Uterus (tissue), 2 donors: Measurements from ENCODE around the gene CCDC57.

Experiments used
- POLR2A ChIP-seq, 2 donors: fragments of 450-650 bp; IDR thresholded peaks; one replicate each; pipeline ENCODE4 v1.6.1; 2016; ENCODE audit warnings: antibody characterized with exemption in 2 of 2, mild to moderate bottlenecking in 1 of 2, moderate library complexity in 1 of 2
- TF ChIP-seq, protein P1 (sequence below), 4 experiments: fragments of 200-600 bp in 2 of 4; fragments of 450-650 bp in 2 of 4; sonication (generic) in 2 of 4; IDR thresholded peaks; one replicate each; pipeline ENCODE4 v1.5.1; 2016 to 2019; ENCODE audit warnings: antibody characterized with exemption in 4 of 4, mild to moderate bottlenecking in 2 of 4, moderate library complexity in 1 of 4

DNA sequence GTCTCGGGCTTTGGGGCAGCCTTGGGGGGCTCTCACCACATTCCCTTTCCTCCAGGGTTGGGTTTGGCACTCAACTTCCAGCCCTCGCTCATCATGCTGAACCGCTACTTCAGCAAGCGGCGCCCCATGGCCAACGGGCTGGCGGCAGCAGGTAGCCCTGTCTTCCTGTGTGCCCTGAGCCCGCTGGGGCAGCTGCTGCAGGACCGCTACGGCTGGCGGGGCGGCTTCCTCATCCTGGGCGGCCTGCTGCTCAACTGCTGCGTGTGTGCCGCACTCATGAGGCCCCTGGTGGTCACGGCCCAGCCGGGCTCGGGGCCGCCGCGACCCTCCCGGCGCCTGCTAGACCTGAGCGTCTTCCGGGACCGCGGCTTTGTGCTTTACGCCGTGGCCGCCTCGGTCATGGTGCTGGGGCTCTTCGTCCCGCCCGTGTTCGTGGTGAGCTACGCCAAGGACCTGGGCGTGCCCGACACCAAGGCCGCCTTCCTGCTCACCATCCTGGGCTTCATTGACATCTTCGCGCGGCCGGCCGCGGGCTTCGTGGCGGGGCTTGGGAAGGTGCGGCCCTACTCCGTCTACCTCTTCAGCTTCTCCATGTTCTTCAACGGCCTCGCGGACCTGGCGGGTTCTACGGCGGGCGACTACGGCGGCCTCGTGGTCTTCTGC lies 24.6 kb upstream of the CCDC57 start:
- TF ChIP-seq, protein P1, sequence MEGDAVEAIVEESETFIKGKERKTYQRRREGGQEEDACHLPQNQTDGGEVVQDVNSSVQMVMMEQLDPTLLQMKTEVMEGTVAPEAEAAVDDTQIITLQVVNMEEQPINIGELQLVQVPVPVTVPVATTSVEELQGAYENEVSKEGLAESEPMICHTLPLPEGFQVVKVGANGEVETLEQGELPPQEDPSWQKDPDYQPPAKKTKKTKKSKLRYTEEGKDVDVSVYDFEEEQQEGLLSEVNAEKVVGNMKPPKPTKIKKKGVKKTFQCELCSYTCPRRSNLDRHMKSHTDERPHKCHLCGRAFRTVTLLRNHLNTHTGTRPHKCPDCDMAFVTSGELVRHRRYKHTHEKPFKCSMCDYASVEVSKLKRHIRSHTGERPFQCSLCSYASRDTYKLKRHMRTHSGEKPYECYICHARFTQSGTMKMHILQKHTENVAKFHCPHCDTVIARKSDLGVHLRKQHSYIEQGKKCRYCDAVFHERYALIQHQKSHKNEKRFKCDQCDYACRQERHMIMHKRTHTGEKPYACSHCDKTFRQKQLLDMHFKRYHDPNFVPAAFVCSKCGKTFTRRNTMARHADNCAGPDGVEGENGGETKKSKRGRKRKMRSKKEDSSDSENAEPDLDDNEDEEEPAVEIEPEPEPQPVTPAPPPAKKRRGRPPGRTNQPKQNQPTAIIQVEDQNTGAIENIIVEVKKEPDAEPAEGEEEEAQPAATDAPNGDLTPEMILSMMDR (IDR thresholded peaks at IDR 0.05), result no peak
- no peak for TF ChIP-seq POLR2A (IDR thresholded peaks at IDR 0.05)
